Panc1 (cell line): ENCODE measurements around the gene DHCR24. TPM values are rescaled to one million over a fixed set of nuclear protein-coding genes. Genes with fewer than 3 reads are reported as not detected.

ENCODE experiments used
- ATAC-seq: fragments of 200-7000 bp; cut with Tn5 transposase; 2 replicates; pipeline ENCODE4 v1.9.1; 2020; ENCODE audit warnings: mild to moderate bottlenecking, moderate library complexity
- BruUV-seq: library from RNA; stranded (reverse); fragments of 400-500 nt; replicated peaks from 2 replicates; lab custom pipeline; 2021; lab: Mats Ljungman, UMichigan
- CTCF ChIA-PET: fragments of 300-600 bp; sonication (Branson Sonifier 250); formaldehyde crosslinking; loops from one replicate; lab custom pipeline; 2022; ENCODE audit warnings: antibody characterized with exemption; lab: Charles Lee
- POLR2A ChIA-PET: fragments of 300-600 bp; sonication (Branson Sonifier 250); formaldehyde crosslinking; loops from one replicate; lab custom pipeline; 2022; ENCODE audit warnings: antibody characterized with exemption; lab: Charles Lee
- DNase-seq: peaks from one replicate; pipeline ENCODE4 v3.0.0-alpha.2; 2010; ENCODE audit warnings: low read depth, low spot score
- H3K27ac ChIP-seq: 2 replicates; pipeline ENCODE4 v1.5.1; 2011; ENCODE audit warnings: mild to moderate bottlenecking, low read length, inconsistent platforms
- H3K27me3 ChIP-seq: fragments of 200-500 bp; sonication (Bioruptor generic); 2 replicates; pipeline ENCODE4 v1.6.0; 2014; ENCODE audit warnings: low read length, inconsistent platforms; ENCODE audit not compliant: control insufficient read depth, insufficient read depth
- H3K36me3 ChIP-seq: fragments of 200-500 bp; sonication (Bioruptor generic); 2 replicates; pipeline ENCODE4 v1.5.1; 2014; ENCODE audit warnings: inconsistent platforms, mild to moderate bottlenecking, low read length, moderate library complexity; ENCODE audit not compliant: control insufficient read depth, insufficient read depth
- H3K4me1 ChIP-seq: 2 replicates; pipeline ENCODE4 v1.5.1; 2011; ENCODE audit warnings: inconsistent platforms, mild to moderate bottlenecking, low read length, moderate library complexity; ENCODE audit not compliant: control insufficient read depth, insufficient read depth
- H3K4me3 ChIP-seq, 2 experiments: 2 replicates each; pipeline ENCODE4 v1.5.1; 2011 to 2012; ENCODE audit warnings: low read depth in 2 of 2, low read length in 2 of 2, mild to moderate bottlenecking in 2 of 2, inconsistent platforms in 1 of 2, moderate library complexity in 1 of 2
- H3K9me3 ChIP-seq: fragments of 200-500 bp; sonication (Bioruptor generic); 2 replicates; pipeline ENCODE4 v1.5.1; 2014; ENCODE audit warnings: low read depth, mild to moderate bottlenecking, inconsistent platforms, low read length, moderate library complexity; ENCODE audit not compliant: control insufficient read depth, insufficient read depth
- CTCF ChIP-seq: fragments of 450-650 bp; IDR thresholded peaks from 2 replicates; pipeline ENCODE4 v1.5.1; 2017; ENCODE audit warnings: mild to moderate bottlenecking
- POLR2AphosphoS5 ChIP-seq: IDR thresholded peaks from 2 replicates; pipeline ENCODE4 v1.6.1; 2012; ENCODE audit warnings: mild to moderate bottlenecking, low read depth, low read length, moderate library complexity
- REST ChIP-seq, 2 experiments: IDR thresholded peaks; 2 replicates each; pipeline ENCODE4 v1.6.1; 2011 to 2012; ENCODE audit warnings: low read depth in 2 of 2, control low read depth in 1 of 2, low read length in 1 of 2, mild to moderate bottlenecking in 1 of 2, moderate library complexity in 1 of 2; ENCODE audit not compliant: insufficient read depth in 1 of 2
- SIN3A ChIP-seq: IDR thresholded peaks from 2 replicates; pipeline ENCODE4 v1.6.1; 2012; ENCODE audit warnings: low read depth, mild to moderate bottlenecking, low read length, moderate library complexity, borderline replicate concordance; ENCODE audit not compliant: insufficient read depth
- TCF7L2 ChIP-seq: IDR thresholded peaks from 2 replicates; pipeline ENCODE4 v1.6.1; 2011; ENCODE audit warnings: mild to moderate bottlenecking, low read depth, low read length, inconsistent platforms
- in situ Hi-C: cut with HindIII; loops from 2 replicates; pipeline ENCODE4 v1.10.0; 2016; ENCODE audit warnings: low sequenced_read_pairs, low pct_unique_long_range_greater_than_20kb
- intact Hi-C: fragments of 100-400 bp; cut with micrococcal nuclease; formaldehyde crosslinking; loops from one replicate; pipeline ENCODE4 v1.10.0; 2022; ENCODE audit not compliant: unreplicated experiment
- total RNA-seq: library from RNA; stranded (reverse); gene quantifications from one replicate; pipeline ENCODE4 v1.2.1, GENCODE V29; 2021; ENCODE audit not compliant: unreplicated experiment

Gene DHCR24
- total RNA-seq, 1 experiment from 2014 or later: 313 TPM

- in situ Hi-C loops: no loop called here
- Histone ChIP-seq H3K4me3 (no peak overlapping the region), H3K27me3 (no peaks in the 10 kb centered on the region; the same call in 1 of the 2 replicates), H3K9me3 (no peaks in the 10 kb centered on the region), H3K36me3 (no peaks in the 10 kb centered on the region), H3K4me1 (no peaks in the 10 kb centered on the region), H3K27ac (no peak overlapping the region)
- no TSS peak for BruUV-seq
- TF ChIP-seq REST (IDR thresholded peaks at IDR 0.05; ENCODE audit: insufficient read depth in 1 of 2, low read depth in 2 of 2, low read length in 1 of 2) (no peak), SIN3A (no peak), TCF7L2 (no peak), POLR2AphosphoS5 (no peak), CTCF (no peak)
- ATAC-seq (no peak), DNase-seq (no peak)
- intact Hi-C loops: loop anchor here (5.0 kb wide), 1 partner anchor 316 kb away; no protein-coding TSS in a partner anchor
- CTCF ChIA-PET: interaction anchor here (0.6 kb wide), 1 partner anchor 1352 kb away, joined by 3 read pairs; no protein-coding TSS in a partner anchor
- POLR2A ChIA-PET: no interaction called here
Observed at GRCh38 chr1:54812801-54813484, 74.1 kb downstream of the DHCR24 start.

- Histone ChIP-seq H3K9me3 (no peaks in the 10 kb centered on the region), H3K36me3 (no peaks in the 10 kb centered on the region), H3K27me3 (no peaks in the 10 kb centered on the region; the same call in 1 of the 2 replicates), H3K4me1 (no peaks in the 10 kb centered on the region), H3K4me3 (no peak overlapping the region), H3K27ac (no peak overlapping the region)
- intact Hi-C loops: loop anchor here (5.0 kb wide), 1 partner anchor 315 kb away; no protein-coding TSS in a partner anchor
- ATAC-seq: no peak
- TF ChIP-seq TCF7L2 (no peak), POLR2AphosphoS5 (no peak), REST (IDR thresholded peaks at IDR 0.05; ENCODE audit: insufficient read depth in 1 of 2, low read depth in 2 of 2, low read length in 1 of 2) (no peak), SIN3A (no peak), CTCF (no peak)
- no peak for DNase-seq
- ChIA-PET POLR2A (no interaction called here), CTCF (interaction anchor here (0.6 kb wide), 1 partner anchor 97 kb away, joined by 6 read pairs; no protein-coding TSS in a partner anchor)
- no TSS peak for BruUV-seq
- in situ Hi-C loops: no loop called here
Observed at GRCh38 chr1:54811739-54812655, 75.0 kb downstream of the DHCR24 start.
